Raji (cell line): ENCODE measurements around the gene SUCO.

Experiments used
- POLR2A ChIP-seq: IDR thresholded peaks from 2 replicates; pipeline ENCODE4 v1.6.1; 2011; ENCODE audit warnings: low read depth, low read length, control low read depth; ENCODE audit not compliant: insufficient read depth

Gene SUCO

GRCh38 chr1:172532700-172533512 lies at the start of gene SUCO:
Gene SUCO (plus strand): TSS chr1:172533150. CDS start chr1:172533436, 286 bp downstream.
- peak; percentile 58; the same call in 1 of the 2 replicates for TF ChIP-seq POLR2A

- no peak for TF ChIP-seq POLR2A
These were observed 49.5 kb upstream of the SUCO start for GRCh38 chr1:172483448-172483847.

- TF ChIP-seq POLR2A: no peak
These were observed 48.7 kb upstream of the SUCO start for GRCh38 chr1:172484252-172484651.

- no peak for TF ChIP-seq POLR2A
These were observed 47.3 kb upstream of the SUCO start for GRCh38 chr1:172485626-172486025.

GRCh38 chr1:172486805-172487454 lies 46.0 kb upstream of the SUCO start:
- no peak for TF ChIP-seq POLR2A

GRCh38 chr1:172487550-172487949 lies 45.4 kb upstream of the SUCO start:
- TF ChIP-seq POLR2A: no peak

GRCh38 chr1:172488393-172488792 lies 44.6 kb upstream of the SUCO start:
- no peak for TF ChIP-seq POLR2A

- TF ChIP-seq POLR2A: no peak
These were observed 43.1 kb upstream of the SUCO start for GRCh38 chr1:172489847-172490246.

GRCh38 chr1:172492421-172492820 lies 40.5 kb upstream of the SUCO start:
- TF ChIP-seq POLR2A: no peak

GRCh38 chr1:172494166-172494565 lies 38.8 kb upstream of the SUCO start:
- TF ChIP-seq POLR2A: no peak

- no peak for TF ChIP-seq POLR2A
These were observed 36.3 kb upstream of the SUCO start for GRCh38 chr1:172496678-172497077.

- TF ChIP-seq POLR2A: no peak
These were observed 35.7 kb upstream of the SUCO start for GRCh38 chr1:172497230-172497629.

GRCh38 chr1:172498857-172499256 lies 34.1 kb upstream of the SUCO start:
- no peak for TF ChIP-seq POLR2A

- TF ChIP-seq POLR2A: no peak
These were observed 33.3 kb upstream of the SUCO start for GRCh38 chr1:172499636-172500141.

- TF ChIP-seq POLR2A: no peak
These were observed 32.7 kb upstream of the SUCO start for GRCh38 chr1:172500207-172500606.

GRCh38 chr1:172507741-172508140 lies 25.2 kb upstream of the SUCO start:
- TF ChIP-seq POLR2A: no peak
